ENCODE measurements around the gene NFRKB. TPM values are rescaled to one million over a fixed set of nuclear protein-coding genes. Genes with fewer than 3 reads are reported as not detected.

The NFRKB gene
- total and polyA plus RNA-seq, 2 donors from 2014 or later: 7.0 to 25.2 TPM

Other genes with a start within 250 kb of the NFRKB start
- 17.7 TPM for gene TMEM45B, start 79.7 kb downstream of the NFRKB start, total RNA-seq
- 37.5 TPM for gene TMEM45B, start 79.7 kb downstream of the NFRKB start, polyA plus RNA-seq (ENCODE audit: insufficient read depth, low read depth, low replicate concordance)
- 8.0 TPM for gene PRDM10, start 107.3 kb upstream of the NFRKB start, total RNA-seq
- gene PRDM10, start 107.3 kb upstream of the NFRKB start, polyA plus RNA-seq (ENCODE audit: insufficient read depth, low read depth, low replicate concordance): 1.5 TPM
- gene APLP2, start 174.3 kb upstream of the NFRKB start, total RNA-seq: 502 TPM
- gene APLP2, start 174.3 kb upstream of the NFRKB start, polyA plus RNA-seq (ENCODE audit: insufficient read depth, low read depth, low replicate concordance): 338 TPM

Data from kidney (tissue), 2 donors.